ENCODE results near the gene KRTAP10-4. TPM values are rescaled to one million over a fixed set of nuclear protein-coding genes. Genes with fewer than 3 reads are reported as not detected.

Gene KRTAP10-4
- polyA plus RNA-seq, 1 of the 3 experiments (the other 2 are of a cell fraction) = not detected

DNA sequence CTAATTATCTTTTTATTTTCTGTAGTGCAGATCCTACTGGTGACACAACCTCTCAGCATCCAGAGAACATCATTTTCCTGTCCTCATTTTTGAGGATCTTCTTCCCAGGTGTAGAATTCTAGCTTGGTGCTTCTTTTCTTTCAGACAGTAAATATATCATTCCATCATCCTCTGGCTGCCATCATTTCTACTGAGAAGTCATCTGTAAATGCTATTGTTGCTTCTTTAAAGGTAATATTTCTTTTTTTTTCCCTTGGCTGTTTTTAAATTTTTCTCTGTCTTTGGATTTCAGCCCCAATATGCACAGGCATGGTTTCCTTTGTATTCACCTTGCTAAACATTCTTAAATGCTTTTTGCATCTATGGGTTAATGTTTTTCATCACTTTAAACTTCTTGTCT, 50.0 kb downstream of the KRTAP10-4 start:
- Histone ChIP-seq H3K36me3 (replicated peaks in 1 of 2; ENCODE audit: control insufficient read depth in 1 of 2, insufficient read depth in 2 of 2, low read length in 1 of 2) (peaks cover 0 to 3% of the 10 kb centered on the region in 2 experiments), H3K4me2 (no peak overlapping the region), H3K9me2 (no peaks in the 10 kb centered on the region), H3K9me3 (peaks cover 18% of the 10 kb centered on the region), H2AFZ (ENCODE audit: low read depth) (no peak overlapping the region), H3K27ac (ENCODE audit: low read depth in 2 of 2, low read length in 1 of 2) (no peak overlapping the region), H3K9ac (no peak overlapping the region), H3F3A (replicated peaks; ENCODE audit: insufficient read depth) (no peaks in the 10 kb centered on the region), H3K27me3 (ENCODE audit: insufficient read depth) (peaks cover 3% of the 10 kb centered on the region; the same call in 1 of the 2 replicates), H4K20me1 (ENCODE audit: insufficient read depth) (no peaks in the 10 kb centered on the region), H3K4me1 (ENCODE audit: control insufficient read depth in 1 of 2, insufficient read depth in 2 of 2, low read depth in 1 of 2, low read length in 1 of 2) (no peaks in the 10 kb centered on the region; a peak in 1 of 4 replicates), H3K79me2 (ENCODE audit: insufficient read depth) (no peaks in the 10 kb centered on the region), H3K4me3 (ENCODE audit: low read depth in 2 of 2, low read length in 1 of 2) (no peak overlapping the region)
- no peak for DNase-seq
- ChIA-PET POLR2A (no interaction called here), CTCF (no interaction called here)
- TF ChIP-seq RFX5 (IDR thresholded peaks at IDR 0.05; ENCODE audit: low read length) = no peak
- TF ChIP-seq, protein P1, sequence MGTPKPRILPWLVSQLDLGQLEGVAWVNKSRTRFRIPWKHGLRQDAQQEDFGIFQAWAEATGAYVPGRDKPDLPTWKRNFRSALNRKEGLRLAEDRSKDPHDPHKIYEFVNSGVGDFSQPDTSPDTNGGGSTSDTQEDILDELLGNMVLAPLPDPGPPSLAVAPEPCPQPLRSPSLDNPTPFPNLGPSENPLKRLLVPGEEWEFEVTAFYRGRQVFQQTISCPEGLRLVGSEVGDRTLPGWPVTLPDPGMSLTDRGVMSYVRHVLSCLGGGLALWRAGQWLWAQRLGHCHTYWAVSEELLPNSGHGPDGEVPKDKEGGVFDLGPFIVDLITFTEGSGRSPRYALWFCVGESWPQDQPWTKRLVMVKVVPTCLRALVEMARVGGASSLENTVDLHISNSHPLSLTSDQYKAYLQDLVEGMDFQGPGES (IDR thresholded peaks at IDR 0.05; ENCODE audit: low read depth, low read length) = no peak
- no peak for TF ChIP-seq GABPA (IDR thresholded peaks at IDR 0.05; ENCODE audit: low read depth)
- TF ChIP-seq, protein P2, sequence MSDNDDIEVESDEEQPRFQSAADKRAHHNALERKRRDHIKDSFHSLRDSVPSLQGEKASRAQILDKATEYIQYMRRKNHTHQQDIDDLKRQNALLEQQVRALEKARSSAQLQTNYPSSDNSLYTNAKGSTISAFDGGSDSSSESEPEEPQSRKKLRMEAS (IDR thresholded peaks at IDR 0.05; ENCODE audit: low read depth) = no peak
- no peak for TF ChIP-seq ZBTB33 (IDR thresholded peaks at IDR 0.05; ENCODE audit: borderline replicate concordance, low read depth)
- TF ChIP-seq NFIC (IDR thresholded peaks at IDR 0.05; ENCODE audit: borderline replicate concordance) = no peak
- no peak for TF ChIP-seq CHD2 (IDR thresholded peaks at IDR 0.05; ENCODE audit: low read length, partially characterized antibody)
- TF ChIP-seq ELF1 (IDR thresholded peaks at IDR 0.05) = no peak
- no peak for TF ChIP-seq TCF12 (IDR thresholded peaks at IDR 0.05)
- no peak for TF ChIP-seq MEF2A (IDR thresholded peaks at IDR 0.05; ENCODE audit: borderline replicate concordance, low read depth)
- TF ChIP-seq, protein P3, sequence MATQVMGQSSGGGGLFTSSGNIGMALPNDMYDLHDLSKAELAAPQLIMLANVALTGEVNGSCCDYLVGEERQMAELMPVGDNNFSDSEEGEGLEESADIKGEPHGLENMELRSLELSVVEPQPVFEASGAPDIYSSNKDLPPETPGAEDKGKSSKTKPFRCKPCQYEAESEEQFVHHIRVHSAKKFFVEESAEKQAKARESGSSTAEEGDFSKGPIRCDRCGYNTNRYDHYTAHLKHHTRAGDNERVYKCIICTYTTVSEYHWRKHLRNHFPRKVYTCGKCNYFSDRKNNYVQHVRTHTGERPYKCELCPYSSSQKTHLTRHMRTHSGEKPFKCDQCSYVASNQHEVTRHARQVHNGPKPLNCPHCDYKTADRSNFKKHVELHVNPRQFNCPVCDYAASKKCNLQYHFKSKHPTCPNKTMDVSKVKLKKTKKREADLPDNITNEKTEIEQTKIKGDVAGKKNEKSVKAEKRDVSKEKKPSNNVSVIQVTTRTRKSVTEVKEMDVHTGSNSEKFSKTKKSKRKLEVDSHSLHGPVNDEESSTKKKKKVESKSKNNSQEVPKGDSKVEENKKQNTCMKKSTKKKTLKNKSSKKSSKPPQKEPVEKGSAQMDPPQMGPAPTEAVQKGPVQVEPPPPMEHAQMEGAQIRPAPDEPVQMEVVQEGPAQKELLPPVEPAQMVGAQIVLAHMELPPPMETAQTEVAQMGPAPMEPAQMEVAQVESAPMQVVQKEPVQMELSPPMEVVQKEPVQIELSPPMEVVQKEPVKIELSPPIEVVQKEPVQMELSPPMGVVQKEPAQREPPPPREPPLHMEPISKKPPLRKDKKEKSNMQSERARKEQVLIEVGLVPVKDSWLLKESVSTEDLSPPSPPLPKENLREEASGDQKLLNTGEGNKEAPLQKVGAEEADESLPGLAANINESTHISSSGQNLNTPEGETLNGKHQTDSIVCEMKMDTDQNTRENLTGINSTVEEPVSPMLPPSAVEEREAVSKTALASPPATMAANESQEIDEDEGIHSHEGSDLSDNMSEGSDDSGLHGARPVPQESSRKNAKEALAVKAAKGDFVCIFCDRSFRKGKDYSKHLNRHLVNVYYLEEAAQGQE (IDR thresholded peaks at IDR 0.05; ENCODE audit: low read depth, low read length) = no peak
- TF ChIP-seq SMC3 (IDR thresholded peaks at IDR 0.05; ENCODE audit: low read depth, low read length) = no peak
- TF ChIP-seq POLR2AphosphoS5 (IDR thresholded peaks at IDR 0.05; ENCODE audit: low read depth, low read length) = no peak

Other genes starting within 250 kb of the KRTAP10-4 start
- 18.0 and 19.2 TPM in 2 replicates for gene CFAP410, start 234.3 kb upstream of the KRTAP10-4 start, polyA plus RNA-seq (2012; rRNA removed)
- not detected in 2 replicates for gene TRPM2, start 220.1 kb upstream of the KRTAP10-4 start, polyA plus RNA-seq (2012; rRNA removed)
- gene LRRC3, start 118.2 kb upstream of the KRTAP10-4 start, polyA plus RNA-seq (2012; rRNA removed) = 1.9 and 2.3 TPM in 2 replicates
- not detected in 2 replicates for gene KRTAP10-1, start 33.5 kb upstream of the KRTAP10-4 start, polyA plus RNA-seq (2012; rRNA removed)
- gene KRTAP10-2, start 22.2 kb upstream of the KRTAP10-4 start, polyA plus RNA-seq (2012; rRNA removed) = not detected in 2 replicates
- gene KRTAP10-3, start 14.9 kb upstream of the KRTAP10-4 start, polyA plus RNA-seq (2012; rRNA removed) = not detected in 2 replicates
- not detected in 2 replicates for gene KRTAP10-5, start 6.9 kb downstream of the KRTAP10-4 start, polyA plus RNA-seq (2012; rRNA removed)
- gene KRTAP10-6, start 18.8 kb downstream of the KRTAP10-4 start, polyA plus RNA-seq (2012; rRNA removed) = not detected in 2 replicates
- not detected in 2 replicates for gene KRTAP10-7, start 26.9 kb downstream of the KRTAP10-4 start, polyA plus RNA-seq (2012; rRNA removed)
- not detected in 2 replicates for gene KRTAP10-8, start 38.4 kb downstream of the KRTAP10-4 start, polyA plus RNA-seq (2012; rRNA removed)
- gene KRTAP10-9, start 53.4 kb downstream of the KRTAP10-4 start, polyA plus RNA-seq (2012; rRNA removed) = not detected in 2 replicates
- not detected in 2 replicates for gene KRTAP10-10, start 63.6 kb downstream of the KRTAP10-4 start, polyA plus RNA-seq (2012; rRNA removed)
- gene KRTAP10-11, start 72.7 kb downstream of the KRTAP10-4 start, polyA plus RNA-seq (2012; rRNA removed) = not detected in 2 replicates
- not detected in 2 replicates for gene KRTAP12-4, start 80.9 kb downstream of the KRTAP10-4 start, polyA plus RNA-seq (2012; rRNA removed)
- not detected in 2 replicates for gene KRTAP12-3, start 84.2 kb downstream of the KRTAP10-4 start, polyA plus RNA-seq (2012; rRNA removed)
- not detected in 2 replicates for gene KRTAP12-2, start 93.2 kb downstream of the KRTAP10-4 start, polyA plus RNA-seq (2012; rRNA removed)
- gene KRTAP12-1, start 108.4 kb downstream of the KRTAP10-4 start, polyA plus RNA-seq (2012; rRNA removed) = not detected in 2 replicates
- gene KRTAP10-12, start 123.4 kb downstream of the KRTAP10-4 start, polyA plus RNA-seq (2012; rRNA removed) = not detected in 2 replicates
- gene TSPEAR, start 137.8 kb downstream of the KRTAP10-4 start, polyA plus RNA-seq (2012; rRNA removed) = 0.03 and 0.08 TPM in 2 replicates
- gene UBE2G2, start 228.1 kb downstream of the KRTAP10-4 start, polyA plus RNA-seq (2012; rRNA removed) = 129 and 149 TPM in 2 replicates
- 89.0 and 125 TPM in 2 replicates for gene SUMO3, start 244.3 kb downstream of the KRTAP10-4 start, polyA plus RNA-seq (2012; rRNA removed)